Measurements from ENCODE around the gene ZNF217. TPM values are rescaled to one million over a fixed set of nuclear protein-coding genes. Genes with fewer than 3 reads are reported as not detected.

The ZNF217 gene
- total and polyA plus RNA-seq, 2 of the 8 experiments (the other 6 are each of a cell fraction or from before 2014, with no cell fraction given): 15.3 to 87.9 TPM

GRCh38 chr20:53597521-53598120 lies 4.0 kb upstream of the ZNF217 start:
- DNase-seq (ENCODE audit: low read depth in 1 of 2, low spot score in 2 of 2) (no peak), FAIRE-seq (no peak)
- Histone ChIP-seq H4K20me1 (replicated peaks in 1 of 2; ENCODE audit: control insufficient read depth in 1 of 2, insufficient read depth in 2 of 2, low read length in 2 of 2) (no peaks in the 10 kb centered on the region), H3K23me2 (ENCODE audit: low read depth, low read length) (no peaks in the 10 kb centered on the region), H3K27me3 (replicated peaks in 1 of 4; ENCODE audit: control insufficient read depth in 3 of 4, extremely low read depth in 1 of 4, insufficient read depth in 3 of 4, low read length in 3 of 4) (no peaks in the 10 kb centered on the region), H2BK120ac (replicated peaks; ENCODE audit: low read depth, low read length) (no peak overlapping the region), H3K4me2 (ENCODE audit: insufficient read depth in 1 of 2, low read depth in 2 of 2, low read length in 2 of 2) (peak overlapping the region; percentile 31 to 41; a peak in 2 of 4 replicates), H3K4me1 (replicated peaks in 1 of 4; ENCODE audit: control insufficient read depth in 3 of 4, insufficient read depth in 4 of 4, low read length in 3 of 4) (peaks cover 3 to 19% (median 10%) of the 10 kb centered on the region in 4 experiments), H3K79me1 (ENCODE audit: low read depth, low read length) (no peaks in the 10 kb centered on the region), H3K27ac (ENCODE audit: low read depth, low read length) (no peak overlapping the region), H3K4me3 (ENCODE audit: extremely low read depth in 1 of 4, insufficient read depth in 2 of 4, low read depth in 3 of 4, low read length in 4 of 4) (no peak overlapping the region), H2BK15ac (ENCODE audit: low read length) (no peak overlapping the region), H2BK12ac (ENCODE audit: low read depth, low read length) (no peak overlapping the region), H3K79me2 (ENCODE audit: control insufficient read depth in 1 of 2, insufficient read depth in 2 of 2, low read length in 2 of 2) (peaks cover 0 to 5% of the 10 kb centered on the region in 2 experiments; a peak in 1 of 4 replicates), H4K91ac (replicated peaks; ENCODE audit: insufficient read length, low read length) (no peak overlapping the region), H3K18ac (ENCODE audit: extremely low read depth, low read length) (no peak overlapping the region; the same call in 1 of the 2 replicates), H2BK5ac (ENCODE audit: low read depth, low read length) (no peak overlapping the region), H3K23ac (ENCODE audit: insufficient read length) (no peak overlapping the region), H2AFZ (ENCODE audit: low read length) (no peak overlapping the region), H3K9me3 (ENCODE audit: insufficient read depth in 2 of 2, low read depth in 1 of 2, low read length in 1 of 2) (no peaks in the 10 kb centered on the region), H3K56ac (replicated peaks; ENCODE audit: insufficient read length, low read depth, low read length) (no peak overlapping the region), H4K5ac (ENCODE audit: insufficient read length, low read depth, low read length) (no peak overlapping the region), H2AK5ac (ENCODE audit: low read depth, low read length) (no peak overlapping the region), H3K36me3 (ENCODE audit: control insufficient read depth in 2 of 4, insufficient read depth in 4 of 4, low read length in 3 of 4) (no peaks in the 10 kb centered on the region), H4K8ac (ENCODE audit: extremely low read depth, insufficient read depth, low read length) (no peak overlapping the region), H2BK20ac (ENCODE audit: low read length) (no peak overlapping the region), H3K14ac (ENCODE audit: insufficient read length) (no peak overlapping the region), H3K4ac (replicated peaks; ENCODE audit: insufficient read length, low read depth, low read length) (no peak overlapping the region), H3K9ac (replicated peaks in 1 of 4; ENCODE audit: extremely low read depth in 1 of 4, low read depth in 3 of 4, low read length in 3 of 4) (no peak overlapping the region)
- POLR2A ChIA-PET (ENCODE audit: partially characterized antibody): interaction anchor here (0.6 to 1.9 kb wide), 3 partner anchors 22 to 342 kb away, joined by 4 read pairs; no protein-coding TSS in a partner anchor
- no peak for TF ChIP-seq SP1 (IDR thresholded peaks at IDR 0.05; ENCODE audit: low read depth, low read length)
- TF ChIP-seq CHD1 (IDR thresholded peaks at IDR 0.05; ENCODE audit: low read depth, low read length): no peak
- TF ChIP-seq BACH1 (IDR thresholded peaks at IDR 0.05; ENCODE audit: low read length): no peak
- TF ChIP-seq CEBPB (IDR thresholded peaks at IDR 0.05; ENCODE audit: low read depth, low read length): no peak
- TF ChIP-seq TCF12 (IDR thresholded peaks at IDR 0.05; ENCODE audit: low read depth, low read length): no peak
- no peak for TF ChIP-seq TBP (IDR thresholded peaks at IDR 0.05; ENCODE audit: low read depth, low read length)
- no peak for TF ChIP-seq NANOG (IDR thresholded peaks at IDR 0.05; ENCODE audit: insufficient read depth, low read depth, low read length, poor library complexity, severe bottlenecking)
- TF ChIP-seq MAX (IDR thresholded peaks at IDR 0.05): no peak
- TF ChIP-seq ZNF274 (IDR thresholded peaks at IDR 0.05; ENCODE audit: borderline replicate concordance, extremely low read depth, low read length): no peak
- TF ChIP-seq CBX8 (IDR thresholded peaks at IDR 0.05; ENCODE audit: borderline replicate concordance, low read depth, low read length): no peak
- no peak for TF ChIP-seq YY1 (IDR thresholded peaks at IDR 0.05; ENCODE audit: low read depth, low read length)
- TF ChIP-seq TEAD4 (IDR thresholded peaks at IDR 0.05; ENCODE audit: low read depth, low read length): no peak
- no peak for TF ChIP-seq POLR2AphosphoS5 (IDR thresholded peaks at IDR 0.05; ENCODE audit: low read depth, low read length)
- TF ChIP-seq RFX5 (IDR thresholded peaks at IDR 0.05; ENCODE audit: borderline replicate concordance, low read depth, low read length): no peak
- TF ChIP-seq PHF8 (conservative IDR thresholded peaks at IDR 0.05; ENCODE audit: low read depth, low read length): no peak
- CTCF ChIA-PET (ENCODE audit: partially characterized antibody): interaction anchor here (0.6 to 1.4 kb wide), 2 partner anchors 151 to 343 kb away, joined by 3 to 6 read pairs; no protein-coding TSS in a partner anchor
- 84% methylated on average over 4 of the region's 4 CpGs; no CpG with 5 or more reads in 1 of the 2 experiments for WGBS, 2 experiments (ENCODE audit: extremely low coverage in 1 of 2, insufficient coverage in 1 of 2, insufficient read length in 1 of 2, insufficient replicate concordance in 2 of 2, low coverage in 1 of 2, low lambda C conversion rate in 2 of 2, missing lambda C conversion rate in 1 of 2)

All from H1 (cell line).